ENCODE data around the gene MCM9.

The MCM9 gene

DNA sequence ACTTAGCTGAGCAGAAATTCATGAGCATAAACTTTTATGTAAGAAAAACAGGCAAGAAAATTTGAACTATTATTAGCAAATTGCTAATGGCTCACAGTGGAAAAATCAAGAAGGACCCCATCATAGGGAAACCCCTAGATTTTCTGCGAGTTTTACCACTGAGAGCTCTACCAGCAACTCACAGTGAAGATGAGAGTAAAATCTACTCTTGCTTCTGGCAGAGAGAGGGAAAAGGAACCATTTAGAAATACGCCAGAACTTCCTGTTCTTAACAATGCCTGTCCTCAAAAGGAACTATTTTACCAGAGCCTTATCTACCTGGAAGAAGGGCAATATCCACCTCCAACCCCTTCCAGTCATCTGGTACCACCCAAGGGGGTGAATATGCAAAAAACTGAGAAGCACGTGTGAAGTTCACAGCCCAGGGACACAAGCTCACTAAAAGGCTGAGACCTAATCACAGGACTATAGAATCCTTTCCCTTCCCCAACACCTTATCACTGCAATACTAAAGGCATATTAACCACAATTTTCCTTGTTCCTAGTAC, 75.4 kb downstream of the MCM9 start:
- Histone ChIP-seq H3K9ac (ENCODE audit: low read length) (no peak overlapping the region), H3K27me3 (ENCODE audit: control insufficient read depth in 1 of 2, insufficient read depth in 2 of 2, low read length in 2 of 2) (no peaks in the 10 kb centered on the region), H3K36me3 (ENCODE audit: insufficient read depth, low read length) (no peaks in the 10 kb centered on the region), H3K4me1 (ENCODE audit: insufficient read depth, low read length) (peaks cover 5% of the 10 kb centered on the region), H3K4me3 (ENCODE audit: low read depth in 1 of 2, low read length in 2 of 2) (no peak overlapping the region), H3K27ac (ENCODE audit: low read depth, low read length) (no peak overlapping the region), H3K9me3 (ENCODE audit: low read length) (no peaks in the 10 kb centered on the region)

DNA sequence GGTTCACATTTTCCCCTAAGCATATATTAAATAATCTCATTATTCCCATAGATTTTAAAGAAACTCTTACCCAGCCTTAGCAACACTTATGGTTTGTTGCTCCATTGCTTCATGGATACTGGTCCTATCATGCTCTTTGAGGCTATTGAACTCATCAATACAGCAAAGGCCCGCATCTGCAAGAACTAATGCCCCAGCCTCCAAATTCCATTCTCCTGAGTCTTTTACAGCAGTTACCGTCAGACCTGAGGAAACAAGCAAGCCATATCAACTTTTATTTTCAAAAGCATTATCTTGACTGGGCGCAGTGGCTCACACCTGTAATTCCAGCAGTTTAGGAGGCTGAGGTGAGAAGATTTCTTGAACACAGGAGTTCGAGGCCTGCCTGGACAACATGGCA, 78.7 kb downstream of the MCM9 start:
- Histone ChIP-seq H3K4me3 (ENCODE audit: low read depth in 1 of 2, low read length in 2 of 2) (no peak overlapping the region), H3K9ac (ENCODE audit: low read length) (no peak overlapping the region), H3K27ac (ENCODE audit: low read depth, low read length) (no peak overlapping the region), H3K4me1 (ENCODE audit: insufficient read depth, low read length) (no peaks in the 10 kb centered on the region), H3K36me3 (ENCODE audit: insufficient read depth, low read length) (no peaks in the 10 kb centered on the region), H3K9me3 (ENCODE audit: low read length) (no peaks in the 10 kb centered on the region), H3K27me3 (ENCODE audit: control insufficient read depth in 1 of 2, insufficient read depth in 2 of 2, low read length in 2 of 2) (no peaks in the 10 kb centered on the region)

DNA sequence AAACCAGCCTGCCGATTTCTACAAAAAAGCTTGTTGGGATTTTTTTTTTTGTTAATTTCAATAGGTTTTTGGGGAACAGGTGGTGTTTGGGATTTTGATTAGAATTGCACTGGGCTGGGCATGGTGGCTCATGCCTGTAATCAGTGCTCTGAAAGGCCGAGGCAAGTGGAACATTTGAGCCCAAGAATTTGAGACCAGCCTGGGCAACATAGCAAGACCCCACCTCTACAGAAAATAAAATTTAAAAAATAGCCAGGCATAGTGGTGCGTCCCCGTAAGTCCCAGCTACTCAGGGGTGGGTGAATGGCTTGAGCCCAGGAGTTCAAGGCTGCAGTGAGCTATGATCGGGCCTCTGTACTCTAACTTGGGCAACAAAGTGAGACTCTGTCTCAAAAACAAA, 81.6 kb downstream of the MCM9 start:
- H3K4me1 ChIP-seq (ENCODE audit: insufficient read depth, low read length), result no peaks in the 10 kb centered on the region
- no peaks in the 10 kb centered on the region for H3K36me3 ChIP-seq (ENCODE audit: insufficient read depth, low read length)
- H3K9ac ChIP-seq (ENCODE audit: low read length), result no peak overlapping the region
- no peak overlapping the region for H3K4me3 ChIP-seq (ENCODE audit: low read depth in 1 of 2, low read length in 2 of 2)
- H3K27me3 ChIP-seq (ENCODE audit: control insufficient read depth in 1 of 2, insufficient read depth in 2 of 2, low read length in 2 of 2), result no peaks in the 10 kb centered on the region
- H3K27ac ChIP-seq (ENCODE audit: low read depth, low read length), result no peak overlapping the region
- no peaks in the 10 kb centered on the region for H3K9me3 ChIP-seq (ENCODE audit: low read length)

DNA sequence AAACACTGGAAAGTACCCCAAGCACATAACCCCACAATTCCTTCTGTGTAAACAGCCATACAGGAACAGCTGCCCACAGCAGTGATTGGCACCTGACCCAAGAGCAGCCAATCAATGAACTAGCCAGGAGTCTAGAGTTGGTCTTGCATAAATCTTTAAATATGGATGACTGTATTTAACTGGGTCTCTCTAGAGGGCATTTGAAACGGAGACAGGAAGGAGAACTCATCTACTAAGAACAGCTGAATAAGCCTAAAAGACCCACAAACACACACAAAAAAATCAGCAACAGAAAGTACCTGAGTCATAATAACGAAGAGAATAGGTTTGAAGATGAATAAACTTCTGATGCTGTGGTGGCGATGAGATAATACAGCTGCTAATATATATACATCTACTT, 90.0 kb downstream of the MCM9 start:
- no peaks in the 10 kb centered on the region for H3K27me3 ChIP-seq (ENCODE audit: control insufficient read depth in 1 of 2, insufficient read depth in 2 of 2, low read length in 2 of 2)
- H3K4me1 ChIP-seq (ENCODE audit: insufficient read depth, low read length), result no peaks in the 10 kb centered on the region
- no peaks in the 10 kb centered on the region for H3K9me3 ChIP-seq (ENCODE audit: low read length)
- no peak overlapping the region for H3K27ac ChIP-seq (ENCODE audit: low read depth, low read length)
- no peaks in the 10 kb centered on the region for H3K36me3 ChIP-seq (ENCODE audit: insufficient read depth, low read length)
- H3K4me3 ChIP-seq (ENCODE audit: low read depth in 1 of 2, low read length in 2 of 2), result no peak overlapping the region
- H3K9ac ChIP-seq (ENCODE audit: low read length), result no peak overlapping the region

DNA sequence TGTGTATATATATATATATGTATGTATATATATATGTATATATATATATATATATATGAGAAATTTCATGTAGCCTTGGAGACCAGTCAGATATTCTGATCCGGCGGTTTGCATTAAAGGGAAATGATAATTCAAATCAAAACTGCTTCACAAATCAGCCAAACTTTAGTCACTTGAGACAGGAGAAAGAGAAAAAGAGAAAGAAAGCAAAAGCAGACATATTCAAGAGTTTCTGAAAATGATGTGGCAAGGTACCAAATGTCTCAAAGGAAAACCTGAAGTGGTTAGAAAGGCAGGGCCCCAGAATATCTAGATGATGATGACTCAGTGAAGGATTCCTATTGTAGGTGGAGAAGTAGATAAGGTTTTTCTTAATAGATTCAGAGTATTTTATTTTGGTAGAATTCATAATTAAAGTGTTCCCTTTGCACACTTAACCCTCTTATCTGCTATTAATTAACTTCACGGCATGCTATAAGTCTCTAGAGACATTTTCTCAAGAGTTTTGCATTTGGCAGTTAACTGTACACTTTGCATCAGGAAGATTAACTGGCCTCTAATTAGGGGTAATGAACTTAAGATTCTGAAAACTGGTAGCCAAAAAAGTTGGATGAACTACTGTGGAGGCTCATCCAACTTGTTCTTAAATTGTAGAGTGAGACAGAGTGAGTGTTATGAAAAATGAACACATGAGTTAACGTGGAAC, 91.1 kb downstream of the MCM9 start:
- H3K9ac ChIP-seq (ENCODE audit: low read length), result no peak overlapping the region
- H3K27ac ChIP-seq (ENCODE audit: low read depth, low read length), result no peak overlapping the region
- H3K27me3 ChIP-seq (ENCODE audit: control insufficient read depth in 1 of 2, insufficient read depth in 2 of 2, low read length in 2 of 2), result no peaks in the 10 kb centered on the region
- no peaks in the 10 kb centered on the region for H3K4me1 ChIP-seq (ENCODE audit: insufficient read depth, low read length)
- H3K4me3 ChIP-seq (ENCODE audit: low read depth in 1 of 2, low read length in 2 of 2), result no peak overlapping the region
- H3K9me3 ChIP-seq (ENCODE audit: low read length), result no peaks in the 10 kb centered on the region
- H3K36me3 ChIP-seq (ENCODE audit: insufficient read depth, low read length), result no peaks in the 10 kb centered on the region

DNA sequence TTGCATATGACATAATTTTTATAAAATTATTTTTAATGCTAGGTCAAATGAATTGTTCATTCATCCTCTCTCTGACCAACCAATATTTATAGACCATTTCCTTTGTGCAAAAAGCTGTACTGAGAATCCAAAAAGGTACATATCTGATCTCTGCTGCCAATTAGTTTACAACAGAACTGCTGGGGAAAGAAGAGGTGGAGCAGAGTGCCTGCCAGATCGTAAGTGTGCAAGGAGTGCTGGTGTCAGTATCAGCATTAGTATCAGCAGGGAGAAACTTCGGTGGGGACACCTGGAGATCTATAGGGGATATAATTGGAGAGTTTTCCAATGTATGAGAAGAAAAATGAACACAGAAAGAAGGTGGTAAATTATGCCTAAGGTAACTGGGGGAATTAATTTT, 104.3 kb downstream of the MCM9 start:
- H3K4me1 ChIP-seq (ENCODE audit: insufficient read depth, low read length), result no peaks in the 10 kb centered on the region
- H3K4me3 ChIP-seq (ENCODE audit: low read depth in 1 of 2, low read length in 2 of 2), result no peak overlapping the region
- no peaks in the 10 kb centered on the region for H3K27me3 ChIP-seq (ENCODE audit: control insufficient read depth in 1 of 2, insufficient read depth in 2 of 2, low read length in 2 of 2)
- no peak overlapping the region for H3K27ac ChIP-seq (ENCODE audit: low read depth, low read length)
- no peaks in the 10 kb centered on the region for H3K9me3 ChIP-seq (ENCODE audit: low read length)
- no peak overlapping the region for H3K9ac ChIP-seq (ENCODE audit: low read length)
- H3K36me3 ChIP-seq (ENCODE audit: insufficient read depth, low read length), result peaks cover 11% of the 10 kb centered on the region

DNA sequence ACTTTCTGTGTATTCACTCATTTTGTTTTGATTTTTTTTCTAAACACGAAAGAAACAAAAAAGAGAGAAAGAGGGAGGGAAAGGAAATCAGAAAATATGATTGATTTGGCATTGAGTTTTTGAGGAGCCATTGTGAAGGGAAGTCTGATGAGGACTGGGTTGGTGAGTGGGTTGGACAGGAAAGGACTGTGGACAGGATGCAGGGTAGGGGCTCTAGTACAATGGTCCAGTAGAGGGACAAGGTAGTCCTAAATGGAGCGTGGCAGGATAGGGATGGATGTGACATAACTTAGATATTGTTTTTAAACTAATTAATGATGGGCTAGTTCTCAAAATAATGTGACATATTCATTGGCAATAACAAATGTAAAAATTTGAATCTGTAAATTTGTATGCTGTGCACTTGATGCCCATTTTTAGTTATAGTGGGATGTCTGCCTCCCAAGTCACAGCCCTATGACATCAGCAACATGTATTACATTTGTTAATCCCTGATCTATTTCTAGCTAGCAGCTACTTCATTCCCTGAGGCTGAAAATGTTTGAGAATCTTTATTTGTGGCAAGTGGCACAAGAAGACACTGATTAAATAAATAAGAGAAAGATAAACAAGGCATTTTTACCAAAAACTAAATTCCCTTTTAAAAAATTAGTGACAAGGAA, 105.0 kb downstream of the MCM9 start:
- H3K36me3 ChIP-seq (ENCODE audit: insufficient read depth, low read length), result peaks cover 12% of the 10 kb centered on the region
- no peak overlapping the region for H3K9ac ChIP-seq (ENCODE audit: low read length)
- H3K4me3 ChIP-seq (ENCODE audit: low read depth in 1 of 2, low read length in 2 of 2), result no peak overlapping the region
- H3K9me3 ChIP-seq (ENCODE audit: low read length), result no peaks in the 10 kb centered on the region
- H3K27me3 ChIP-seq (ENCODE audit: control insufficient read depth in 1 of 2, insufficient read depth in 2 of 2, low read length in 2 of 2), result no peaks in the 10 kb centered on the region
- H3K27ac ChIP-seq (ENCODE audit: low read depth, low read length), result no peak overlapping the region
- H3K4me1 ChIP-seq (ENCODE audit: insufficient read depth, low read length), result no peaks in the 10 kb centered on the region

DNA sequence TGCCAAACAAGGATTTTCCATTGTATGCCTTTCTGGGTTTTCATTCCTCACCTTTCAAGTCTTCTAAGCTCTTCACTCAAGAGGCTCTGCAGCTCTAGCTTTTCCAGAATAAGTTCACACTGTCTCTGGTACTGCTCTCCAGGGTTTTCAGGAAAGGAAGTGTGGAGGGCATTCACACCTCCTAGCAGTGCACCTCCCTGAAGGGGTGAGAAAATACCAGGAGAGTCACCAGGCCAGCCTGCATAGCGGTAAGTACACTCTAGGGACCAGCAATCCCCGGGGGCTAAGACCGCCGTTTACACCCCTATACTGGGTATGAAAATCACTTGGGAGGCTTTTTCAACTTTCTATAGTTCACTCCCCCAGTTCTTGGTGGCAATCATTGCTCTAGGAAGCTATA, 108.9 kb downstream of the MCM9 start:
- peaks cover 22% of the 10 kb centered on the region for H3K36me3 ChIP-seq (ENCODE audit: insufficient read depth, low read length)
- no peaks in the 10 kb centered on the region for H3K27me3 ChIP-seq (ENCODE audit: control insufficient read depth in 1 of 2, insufficient read depth in 2 of 2, low read length in 2 of 2)
- H3K4me3 ChIP-seq (ENCODE audit: low read depth in 1 of 2, low read length in 2 of 2), result no peak overlapping the region
- no peak overlapping the region for H3K9ac ChIP-seq (ENCODE audit: low read length)
- H3K4me1 ChIP-seq (ENCODE audit: insufficient read depth, low read length), result no peaks in the 10 kb centered on the region
- no peaks in the 10 kb centered on the region for H3K9me3 ChIP-seq (ENCODE audit: low read length)
- no peak overlapping the region for H3K27ac ChIP-seq (ENCODE audit: low read depth, low read length)

DNA sequence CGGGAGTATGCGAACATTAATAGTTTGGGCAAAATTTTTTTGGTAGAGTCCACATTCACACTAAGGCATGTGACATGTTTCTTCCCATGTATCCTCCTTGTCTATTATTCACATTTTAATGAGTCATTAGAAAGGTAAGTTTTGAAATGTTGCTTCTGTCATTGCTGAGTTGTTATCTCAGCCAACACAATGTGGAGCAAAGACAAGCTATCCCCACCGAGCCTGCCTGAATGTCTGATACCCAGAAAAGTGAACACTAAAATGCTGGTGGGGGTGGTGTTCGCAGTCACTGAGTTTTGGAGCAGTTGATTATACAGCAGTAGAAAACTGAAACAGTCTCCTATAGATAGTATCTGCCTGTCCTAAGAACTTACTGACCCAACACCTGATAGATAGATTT, 109.3 kb downstream of the MCM9 start:
- Histone ChIP-seq H3K9ac (ENCODE audit: low read length) (no peak overlapping the region), H3K27ac (ENCODE audit: low read depth, low read length) (no peak overlapping the region), H3K36me3 (ENCODE audit: insufficient read depth, low read length) (peaks cover 22% of the 10 kb centered on the region), H3K9me3 (ENCODE audit: low read length) (no peaks in the 10 kb centered on the region), H3K4me3 (ENCODE audit: low read depth in 1 of 2, low read length in 2 of 2) (no peak overlapping the region), H3K4me1 (ENCODE audit: insufficient read depth, low read length) (no peaks in the 10 kb centered on the region), H3K27me3 (ENCODE audit: control insufficient read depth in 1 of 2, insufficient read depth in 2 of 2, low read length in 2 of 2) (no peaks in the 10 kb centered on the region)

DNA sequence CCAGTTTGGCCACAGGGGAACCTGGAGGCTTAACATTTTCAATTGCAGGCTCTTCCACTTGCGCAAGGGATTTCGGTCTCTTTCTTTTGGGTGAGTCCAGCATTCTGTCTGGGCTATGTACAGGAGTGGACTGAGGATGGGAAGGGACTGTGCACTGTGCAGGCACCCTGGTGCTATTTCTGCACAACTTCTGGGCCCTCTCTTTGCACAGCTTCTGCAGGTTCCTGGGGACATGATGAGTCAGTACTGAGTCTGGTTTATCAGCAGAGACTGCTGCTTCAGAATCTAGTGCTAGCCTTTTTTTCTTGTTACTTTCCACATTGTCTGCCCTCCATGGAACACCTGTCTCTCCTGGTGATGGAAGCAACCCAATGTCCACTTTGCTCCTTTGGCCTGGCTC, 119.5 kb downstream of the MCM9 start:
- Histone ChIP-seq H3K36me3 (ENCODE audit: insufficient read depth, low read length) (no peaks in the 10 kb centered on the region), H3K9me3 (ENCODE audit: low read length) (no peaks in the 10 kb centered on the region), H3K9ac (ENCODE audit: low read length) (no peak overlapping the region), H3K4me3 (ENCODE audit: low read depth in 1 of 2, low read length in 2 of 2) (no peak overlapping the region), H3K27ac (ENCODE audit: low read depth, low read length) (no peak overlapping the region), H3K27me3 (ENCODE audit: control insufficient read depth in 1 of 2, insufficient read depth in 2 of 2, low read length in 2 of 2) (no peaks in the 10 kb centered on the region), H3K4me1 (ENCODE audit: insufficient read depth, low read length) (no peaks in the 10 kb centered on the region)

DNA sequence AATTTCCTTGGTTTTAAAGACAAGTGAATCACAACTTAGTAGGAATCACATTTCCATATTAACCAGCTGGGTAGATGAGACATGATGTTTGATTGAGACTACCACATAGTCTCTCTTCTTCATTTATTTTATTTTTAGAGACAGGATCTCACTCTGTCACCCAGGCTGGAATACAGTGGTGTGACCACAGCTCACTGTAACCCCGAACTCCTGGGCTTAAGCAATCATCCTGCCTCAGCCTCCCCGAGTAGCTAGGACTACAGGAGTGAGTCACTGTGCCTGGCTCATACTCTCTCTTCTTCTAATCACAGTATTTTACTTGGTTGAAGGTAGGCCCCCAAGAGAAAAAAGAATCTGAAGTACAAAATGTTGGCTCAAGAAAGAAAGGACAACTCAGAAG, 121.2 kb downstream of the MCM9 start:
- H3K27ac ChIP-seq (ENCODE audit: low read depth, low read length), result no peak overlapping the region
- H3K27me3 ChIP-seq (ENCODE audit: control insufficient read depth in 1 of 2, insufficient read depth in 2 of 2, low read length in 2 of 2), result no peaks in the 10 kb centered on the region
- no peak overlapping the region for H3K9ac ChIP-seq (ENCODE audit: low read length)
- no peaks in the 10 kb centered on the region for H3K4me1 ChIP-seq (ENCODE audit: insufficient read depth, low read length)
- H3K9me3 ChIP-seq (ENCODE audit: low read length), result no peaks in the 10 kb centered on the region
- no peaks in the 10 kb centered on the region for H3K36me3 ChIP-seq (ENCODE audit: insufficient read depth, low read length)
- H3K4me3 ChIP-seq (ENCODE audit: low read depth in 1 of 2, low read length in 2 of 2), result no peak overlapping the region

DNA sequence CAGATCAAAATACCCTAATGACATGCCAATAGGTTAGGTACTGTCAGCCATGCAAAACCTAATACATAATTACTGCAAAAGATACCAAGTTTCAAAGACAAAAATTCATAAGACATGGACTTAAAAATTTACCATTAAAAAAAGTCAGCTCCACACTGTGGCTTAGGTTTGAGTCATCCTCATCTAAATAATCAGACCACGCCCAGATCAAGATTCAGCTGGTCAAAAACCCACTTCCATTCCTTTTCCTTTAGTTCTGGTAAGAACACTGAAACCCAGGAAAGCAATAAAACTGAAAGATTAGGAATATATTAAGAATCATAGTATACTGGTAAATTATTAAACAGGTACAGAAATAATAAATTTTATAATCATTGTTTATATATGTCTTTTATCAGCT, 122.0 kb downstream of the MCM9 start:
- no peak overlapping the region for H3K4me3 ChIP-seq (ENCODE audit: low read depth in 1 of 2, low read length in 2 of 2)
- H3K36me3 ChIP-seq (ENCODE audit: insufficient read depth, low read length), result no peaks in the 10 kb centered on the region
- no peak overlapping the region for H3K27ac ChIP-seq (ENCODE audit: low read depth, low read length)
- no peak overlapping the region for H3K9ac ChIP-seq (ENCODE audit: low read length)
- H3K27me3 ChIP-seq (ENCODE audit: control insufficient read depth in 1 of 2, insufficient read depth in 2 of 2, low read length in 2 of 2), result no peaks in the 10 kb centered on the region
- H3K4me1 ChIP-seq (ENCODE audit: insufficient read depth, low read length), result no peaks in the 10 kb centered on the region
- no peaks in the 10 kb centered on the region for H3K9me3 ChIP-seq (ENCODE audit: low read length)

All from muscle layer of colon (tissue), 2 donors.